Natural killer cell (primary cell): Measurements from ENCODE around the gene FNDC3B. TPM values are rescaled to one million over a fixed set of nuclear protein-coding genes. Genes with fewer than 3 reads are reported as not detected.
A peak's percentile ranks its signal among the peaks of the same experiment; 100 is the strongest.

Experiments
- ATAC-seq, 3 donors: fragments of 150-1000 bp in 2 of 3; fragments of 200-7000 bp in 1 of 3; cut with Tn5 transposase; 1 replicate in 1 of 3; 2 replicates in 2 of 3; pipeline ENCODE4 v1.10.0; 2021; ENCODE audit warnings: mild to moderate bottlenecking in 2 of 3, moderate library complexity in 2 of 3
- DNase-seq, 2 donors: peaks; one replicate each; pipeline versions ENCODE4 v3.0.0 to v3.0.0-alpha.2; 2013 to 2021; ENCODE audit warnings: mixed read lengths in 1 of 2
- H3K27ac ChIP-seq: one replicate; pipeline ENCODE4 v1.5.1; 2013; ENCODE audit warnings: mild to moderate bottlenecking, low read length
- H3K27me3 ChIP-seq: one replicate; pipeline ENCODE4 v1.6.1; 2013; ENCODE audit warnings: low read length; ENCODE audit not compliant: control insufficient read depth, insufficient read depth
- H3K36me3 ChIP-seq: one replicate; pipeline ENCODE4 v1.6.1; 2013; ENCODE audit warnings: low read length; ENCODE audit not compliant: control insufficient read depth, insufficient read depth
- H3K4me1 ChIP-seq: one replicate; pipeline ENCODE4 v1.6.1; 2013; ENCODE audit warnings: low read length; ENCODE audit not compliant: control insufficient read depth, insufficient read depth
- H3K4me3 ChIP-seq: one replicate; pipeline ENCODE4 v1.5.1; 2013; ENCODE audit warnings: low read length
- H3K9me3 ChIP-seq: one replicate; pipeline ENCODE4 v1.6.1; 2013; ENCODE audit warnings: low read length; ENCODE audit not compliant: control insufficient read depth, insufficient read depth
- H3K27ac Mint-ChIP-seq, 2 donors: one replicate each; pipeline ENCODE4 v1.8.0; 2022; ENCODE audit warnings: mild to moderate bottlenecking in 2 of 2, mixed read lengths in 2 of 2, moderate library complexity in 1 of 2
- H3K27me3 Mint-ChIP-seq, 2 donors: one replicate each; pipeline ENCODE4 v1.8.0; 2022; ENCODE audit warnings: low read depth in 2 of 2, mixed read lengths in 2 of 2
- H3K36me3 Mint-ChIP-seq: one replicate; pipeline ENCODE4 v1.8.0; 2022; ENCODE audit warnings: mixed read lengths
- H3K4me1 Mint-ChIP-seq, 2 donors: one replicate each; pipeline ENCODE4 v1.8.0; 2022; ENCODE audit warnings: mixed read lengths in 2 of 2
- H3K4me3 Mint-ChIP-seq: one replicate; pipeline ENCODE4 v1.8.0; 2022; ENCODE audit warnings: mild to moderate bottlenecking, moderate library complexity, mixed read lengths
- H3K9me3 Mint-ChIP-seq, 2 donors: one replicate each; pipeline ENCODE4 v1.8.0; 2022; ENCODE audit warnings: mixed read lengths in 2 of 2
- WGBS: methylation state at CpG from one replicate; pipeline ENCODE4 v1.1.7; 2013; ENCODE audit warnings: missing lambda C conversion rate; ENCODE audit not compliant: insufficient coverage; 5-methylcytosine and 5-hydroxymethylcytosine counted together
- intact Hi-C: fragments of 100-400 bp; cut with micrococcal nuclease; formaldehyde crosslinking; loops from one replicate; pipeline ENCODE4 v1.14.2; 2022
- total RNA-seq, 4 donors: library from RNA; stranded (reverse); fragments of 120-200 nt in 1 of 4; gene quantifications; one replicate each; pipeline versions ENCODE4 v1.2.3 to v1.2.4, GENCODE V29; 2013 to 2022
- TF ChIP-seq, protein P1 (sequence below): fragments of 200-600 bp; IDR thresholded peaks from one replicate; pipeline ENCODE4 v1.8.0; 2022; ENCODE audit warnings: antibody characterized with exemption

Gene FNDC3B
- total RNA-seq, 3 donors from 2014 or later (not counting 1 experiment from before 2014, with no cell fraction given), result 154 to 214 (median 206) TPM

DNA sequence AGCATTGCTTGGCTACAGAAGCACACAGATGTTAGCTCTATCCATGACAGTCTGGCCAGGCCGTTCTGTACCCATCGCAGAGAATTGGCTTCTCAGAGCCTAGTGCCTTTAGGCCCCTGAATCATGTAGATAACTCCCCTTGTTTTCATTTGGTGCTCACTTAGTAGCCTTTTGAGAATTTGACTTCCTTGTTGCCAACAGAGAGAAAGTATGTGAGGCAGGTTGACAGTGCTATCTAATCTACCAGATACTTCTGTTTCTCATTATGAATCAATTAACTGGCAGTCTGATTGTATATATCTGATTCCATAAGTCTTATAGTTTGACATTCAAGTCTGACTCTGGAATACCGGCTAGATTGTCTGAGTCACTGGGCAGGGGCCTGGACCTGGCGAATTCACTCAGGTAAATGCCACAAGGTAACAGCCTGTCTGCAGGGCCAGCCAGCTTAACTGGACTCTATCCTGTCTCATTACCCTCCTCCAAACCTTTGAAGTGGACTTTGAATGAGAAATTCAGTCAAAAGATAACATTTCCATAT is 248.6 kb downstream of the FNDC3B start:
- Mint-ChIP-seq H3K4me3 (no peak overlapping the region), H3K27me3 (no peaks in the 10 kb centered on the region), H3K36me3 (no peaks in the 10 kb centered on the region), H3K27ac (peak overlapping the region; percentile 85 to 90), H3K4me1 (peaks cover 63 to 65% of the 10 kb centered on the region in 2 donors), H3K9me3 (no peaks in the 10 kb centered on the region)
- ATAC-seq, result no peak
- no peak for DNase-seq
- Histone ChIP-seq H3K27me3 (no peaks in the 10 kb centered on the region), H3K4me1 (peaks cover 17% of the 10 kb centered on the region), H3K4me3 (no peak overlapping the region), H3K9me3 (no peaks in the 10 kb centered on the region), H3K27ac (no peak overlapping the region), H3K36me3 (peaks cover 13% of the 10 kb centered on the region)
- TF ChIP-seq, protein P1, sequence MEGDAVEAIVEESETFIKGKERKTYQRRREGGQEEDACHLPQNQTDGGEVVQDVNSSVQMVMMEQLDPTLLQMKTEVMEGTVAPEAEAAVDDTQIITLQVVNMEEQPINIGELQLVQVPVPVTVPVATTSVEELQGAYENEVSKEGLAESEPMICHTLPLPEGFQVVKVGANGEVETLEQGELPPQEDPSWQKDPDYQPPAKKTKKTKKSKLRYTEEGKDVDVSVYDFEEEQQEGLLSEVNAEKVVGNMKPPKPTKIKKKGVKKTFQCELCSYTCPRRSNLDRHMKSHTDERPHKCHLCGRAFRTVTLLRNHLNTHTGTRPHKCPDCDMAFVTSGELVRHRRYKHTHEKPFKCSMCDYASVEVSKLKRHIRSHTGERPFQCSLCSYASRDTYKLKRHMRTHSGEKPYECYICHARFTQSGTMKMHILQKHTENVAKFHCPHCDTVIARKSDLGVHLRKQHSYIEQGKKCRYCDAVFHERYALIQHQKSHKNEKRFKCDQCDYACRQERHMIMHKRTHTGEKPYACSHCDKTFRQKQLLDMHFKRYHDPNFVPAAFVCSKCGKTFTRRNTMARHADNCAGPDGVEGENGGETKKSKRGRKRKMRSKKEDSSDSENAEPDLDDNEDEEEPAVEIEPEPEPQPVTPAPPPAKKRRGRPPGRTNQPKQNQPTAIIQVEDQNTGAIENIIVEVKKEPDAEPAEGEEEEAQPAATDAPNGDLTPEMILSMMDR, result no peak
- 98% methylated on average over 4 of the region's 4 CpGs for WGBS
- intact Hi-C loops, result loop anchor here (5.0 kb wide), 2 partner anchors 181 to 251 kb away; partner anchors contain the start of gene FNDC3B

DNA sequence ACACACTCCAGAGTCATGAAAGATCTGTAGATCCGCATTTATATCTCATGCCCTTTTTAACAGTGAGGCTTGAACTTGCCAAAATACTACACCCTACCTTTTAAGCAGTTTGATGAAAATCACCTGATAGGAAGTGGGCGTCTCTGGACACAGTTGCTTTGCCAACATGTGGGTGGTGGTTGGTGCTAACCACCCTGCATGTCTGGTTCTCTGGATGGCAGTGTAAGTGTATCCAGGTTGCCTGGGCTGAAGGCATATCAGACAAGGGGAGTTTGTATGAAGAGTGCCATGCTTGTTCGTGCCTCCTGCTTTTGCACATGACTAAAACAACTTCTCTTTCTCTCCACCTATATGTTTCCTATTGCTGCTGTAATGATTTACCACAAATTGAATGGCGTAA is 249.3 kb downstream of the FNDC3B start:
- Mint-ChIP-seq H3K4me3 (peak overlapping the region; percentile 87), H3K27me3 (no peaks in the 10 kb centered on the region), H3K36me3 (no peaks in the 10 kb centered on the region), H3K27ac (peak overlapping the region; percentile 85 to 90), H3K4me1 (peaks cover 61 to 66% of the 10 kb centered on the region in 2 donors), H3K9me3 (no peaks in the 10 kb centered on the region)
- H3K9me3 ChIP-seq, result no peaks in the 10 kb centered on the region
- H3K27me3 ChIP-seq, result no peaks in the 10 kb centered on the region
- DNase-seq (peak; percentile 12 to 20), ATAC-seq (peak; percentile 70 to 79 (median 71))
- H3K36me3 ChIP-seq, result peaks cover 13% of the 10 kb centered on the region
- peak overlapping the region; percentile 37 for H3K27ac ChIP-seq
- TF ChIP-seq, protein P1, result no peak
- WGBS, result 70% methylated on average over 4 of the region's 4 CpGs
- H3K4me1 ChIP-seq, result peaks cover 17% of the 10 kb centered on the region
- intact Hi-C loops, result loop anchor here (5.0 kb wide), 2 partner anchors 181 to 251 kb away; partner anchors contain the start of gene FNDC3B
- H3K4me3 ChIP-seq, result no peak overlapping the region

GRCh38 chr3:172289583-172289982 is 250.2 kb downstream of the FNDC3B start:
- Histone ChIP-seq H3K4me3 (no peak overlapping the region), H3K36me3 (peaks cover 16% of the 10 kb centered on the region), H3K27me3 (no peaks in the 10 kb centered on the region), H3K4me1 (peaks cover 17% of the 10 kb centered on the region), H3K27ac (peak overlapping the region; percentile 4), H3K9me3 (no peaks in the 10 kb centered on the region)
- H3K36me3 Mint-ChIP-seq, result no peaks in the 10 kb centered on the region
- H3K4me3 Mint-ChIP-seq, result peak overlapping the region; percentile 87
- peak; percentile 75 to 83 (median 81) for ATAC-seq
- H3K27me3 Mint-ChIP-seq, result no peaks in the 10 kb centered on the region
- intact Hi-C loops, result loop anchor here (5.0 kb wide), 2 partner anchors 182 to 252 kb away; partner anchors contain the start of gene FNDC3B
- peaks cover 66 to 72% of the 10 kb centered on the region in 2 donors for H3K4me1 Mint-ChIP-seq
- TF ChIP-seq, protein P1, result peak; percentile 44
- peak overlapping the region; percentile 85 to 90 for H3K27ac Mint-ChIP-seq
- 62% methylated on average over 6 of the region's 6 CpGs for WGBS
- peak in 1 of 2 donors; percentile 22 for DNase-seq
- H3K9me3 Mint-ChIP-seq, result peaks cover 0 to 2% of the 10 kb centered on the region in 2 donors
